TTC549 (cell line): ENCODE data around the gene CLBA1.

Source experiments
- FAIRE-seq: peaks from 2 replicates; lab custom pipeline; 2012; peaks lifted over from hg19 to GRCh38; lab: Jason Lieb, UNC

Gene CLBA1

DNA sequence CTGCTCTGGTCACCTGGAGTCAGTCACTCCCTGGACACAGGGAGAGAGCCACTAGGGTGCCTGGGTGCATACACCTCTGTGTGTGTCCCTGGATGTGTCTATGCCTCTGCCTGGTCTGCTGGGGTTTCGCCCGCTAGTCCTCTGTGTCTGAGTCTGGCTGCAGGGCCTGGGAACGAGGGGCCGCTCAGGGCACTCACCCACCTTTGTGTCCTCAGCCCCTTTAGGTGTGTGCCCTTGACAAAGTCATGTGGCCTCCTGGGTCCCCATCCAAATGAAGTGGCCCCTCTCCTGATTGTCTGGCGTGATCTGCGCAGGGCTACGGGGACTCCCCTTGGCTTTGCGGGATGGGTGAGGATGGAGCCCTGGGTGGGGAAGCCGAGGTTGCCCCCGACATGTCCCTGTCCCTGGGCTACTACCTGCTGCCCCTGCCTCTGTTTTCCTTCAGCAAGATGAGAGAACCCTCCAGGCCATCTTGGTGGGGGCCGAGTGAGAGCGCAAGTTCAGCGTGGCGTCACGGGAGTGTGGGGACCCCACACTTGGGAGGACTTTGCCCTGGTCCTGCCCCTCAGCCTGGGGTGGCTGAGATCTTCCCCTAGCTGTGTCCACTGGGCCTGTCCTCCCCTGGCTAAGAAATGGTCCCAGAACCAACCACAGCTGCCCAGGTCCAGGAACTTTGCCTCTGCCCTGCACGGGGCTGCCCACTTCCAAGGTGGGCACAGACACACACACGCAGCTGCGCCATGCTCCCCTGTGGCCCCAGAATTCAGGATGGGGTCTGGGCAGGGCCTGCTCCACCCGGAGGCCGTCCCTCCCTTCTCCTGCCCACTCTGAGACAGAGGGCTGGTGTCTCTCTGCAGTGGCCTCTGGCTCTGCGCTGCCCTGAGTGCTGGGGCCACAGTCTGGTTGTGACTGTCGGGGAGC lies 4.7 kb upstream of the CLBA1 start:
- FAIRE-seq, result no peak

GRCh38 chr14:104981699-104982541 lies 3.7 kb upstream of the CLBA1 start:
- no peak for FAIRE-seq

DNA sequence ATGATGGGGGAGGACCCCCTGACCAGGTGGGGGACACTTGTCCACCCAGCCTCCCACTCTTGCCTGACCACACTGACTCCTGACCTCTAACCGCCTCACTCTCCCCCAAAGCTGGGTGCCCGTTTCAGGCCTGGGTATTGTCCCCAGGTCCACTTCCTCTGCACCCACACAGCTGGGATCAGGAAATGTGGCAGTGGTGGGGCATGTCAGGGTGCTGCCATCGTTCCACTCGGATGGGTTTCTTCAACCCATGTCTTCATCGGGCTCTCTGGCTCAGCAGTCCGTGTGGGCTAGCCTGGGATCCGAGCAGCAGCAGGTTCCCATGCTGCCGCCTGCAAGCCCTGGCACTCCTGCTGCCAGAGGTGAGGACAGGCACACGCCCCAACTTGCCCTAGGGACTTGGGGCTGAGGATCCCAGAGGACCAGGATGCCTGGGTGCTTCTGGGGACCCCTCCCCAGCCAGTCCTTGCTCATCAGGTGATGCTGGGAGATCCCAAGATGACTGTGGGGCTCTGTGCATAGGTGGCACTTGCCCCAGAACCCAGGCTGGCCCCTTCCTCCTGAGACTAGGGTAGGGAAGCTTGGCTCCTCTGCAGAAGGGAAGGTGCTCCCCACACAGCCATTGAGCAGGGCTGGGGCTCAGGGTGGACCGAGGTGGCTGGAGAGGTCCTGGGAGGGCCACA lies 2.9 kb upstream of the CLBA1 start:
- no peak for FAIRE-seq

GRCh38 chr14:104983231-104983721 lies 2.3 kb upstream of the CLBA1 start:
- FAIRE-seq, result no peak

DNA sequence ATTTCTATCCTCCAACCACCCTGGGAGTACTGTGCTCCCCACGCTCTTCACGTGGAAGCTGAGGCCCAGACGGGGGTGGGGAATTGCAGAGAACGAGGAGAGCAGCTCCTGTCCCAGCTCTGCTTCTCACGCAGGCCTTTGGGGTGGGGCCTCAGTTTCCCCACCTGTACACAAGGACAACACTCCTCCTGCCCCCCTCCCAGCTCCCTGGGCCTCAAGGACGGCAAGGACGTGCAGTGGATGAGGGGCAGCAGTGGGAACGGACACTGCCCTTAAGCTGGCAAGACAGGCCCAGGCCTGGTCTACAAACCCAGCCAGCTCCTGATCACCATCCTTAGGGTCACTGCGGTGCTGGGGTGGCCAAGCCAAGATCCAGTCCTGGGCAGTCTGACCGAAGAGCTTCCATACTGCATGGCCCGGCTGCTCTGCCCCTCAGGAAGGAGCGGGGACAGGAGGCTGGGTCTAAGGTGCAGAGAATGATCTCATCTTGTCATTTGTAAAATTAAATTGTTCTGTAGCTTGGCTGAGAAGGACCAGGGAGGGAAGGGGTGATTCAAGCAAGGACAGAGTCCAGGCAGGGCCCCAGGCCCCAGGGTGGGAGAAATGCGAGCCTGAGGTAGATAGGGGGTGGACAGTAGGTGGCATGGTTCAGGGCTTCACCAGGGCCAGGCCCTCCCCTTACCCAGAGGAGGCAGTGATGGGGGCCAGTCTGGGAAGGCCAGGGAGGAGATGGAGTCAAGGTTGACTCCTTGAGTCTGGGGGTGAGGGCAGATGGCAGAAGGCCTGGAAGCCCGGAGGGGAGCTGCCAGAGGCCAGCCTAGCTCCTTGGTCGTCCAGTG lies 1.3 kb upstream of the CLBA1 start:
- no peak for FAIRE-seq

- no peak for FAIRE-seq
Observed at GRCh38 chr14:104986487-104987164, 1.0 kb downstream of the CLBA1 start.

DNA sequence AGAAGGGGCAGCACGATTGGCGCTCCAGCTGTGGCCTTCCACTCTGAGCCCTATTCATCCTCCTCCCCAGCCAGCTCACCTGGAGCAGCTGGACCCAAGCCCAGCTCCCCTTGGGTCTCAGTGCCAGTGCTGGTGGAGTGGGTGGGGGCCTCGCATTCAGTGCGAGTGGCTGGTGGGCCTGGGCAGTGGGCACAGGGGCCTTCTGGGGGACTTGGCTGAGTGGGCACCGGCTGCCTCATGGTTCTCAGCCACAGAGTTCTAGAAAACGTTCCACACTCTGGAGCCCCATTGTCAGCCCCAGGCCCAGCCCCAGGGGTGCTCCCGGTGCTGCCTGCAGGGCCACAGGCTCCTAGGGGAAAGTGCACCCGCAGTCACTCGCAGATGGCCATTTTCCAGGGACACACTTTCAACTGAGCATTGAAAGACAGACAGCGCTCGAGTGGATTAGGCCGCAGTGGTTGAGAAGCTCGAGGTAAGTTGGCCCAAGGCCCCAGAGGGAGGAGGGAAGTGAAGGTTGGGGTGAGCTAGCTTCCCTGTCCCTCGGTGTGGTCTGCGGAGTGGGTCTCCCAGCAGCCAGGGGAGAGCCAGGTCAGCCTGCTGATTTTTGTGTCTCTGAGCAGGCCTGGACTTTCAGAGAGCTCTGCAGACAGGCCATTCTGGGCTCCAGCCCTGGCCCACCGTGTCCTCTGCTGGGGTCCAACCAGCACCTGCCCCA lies 3.8 kb downstream of the CLBA1 start:
- no peak for FAIRE-seq

GRCh38 chr14:104989951-104990303 lies 4.3 kb downstream of the CLBA1 start:
- no peak for FAIRE-seq

- no peak for FAIRE-seq
Observed at GRCh38 chr14:104991896-104992230, 6.3 kb downstream of the CLBA1 start.

DNA sequence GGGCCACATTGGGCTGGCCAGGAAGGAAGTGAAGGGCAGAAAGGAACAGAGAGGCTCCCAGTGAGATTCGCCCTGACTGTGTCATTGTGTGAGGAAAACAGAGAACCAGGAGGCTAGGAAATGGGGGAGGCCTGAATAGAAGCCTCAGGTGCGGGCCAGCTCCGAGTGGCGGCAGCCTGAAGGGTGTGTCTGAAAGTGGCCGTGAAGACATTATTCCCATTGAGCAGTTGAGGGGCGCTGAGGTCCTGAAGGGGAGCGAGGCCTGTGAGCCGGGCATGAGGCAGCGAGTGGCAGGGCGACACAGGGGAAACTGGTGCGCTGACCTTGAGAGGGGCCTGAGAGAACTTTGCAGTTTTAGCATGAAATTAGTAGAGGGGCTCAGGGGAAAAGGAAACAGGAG lies 6.9 kb downstream of the CLBA1 start:
- no peak for FAIRE-seq

GRCh38 chr14:104993306-104993705 lies 7.7 kb downstream of the CLBA1 start:
- no peak for FAIRE-seq

GRCh38 chr14:104993808-104994591 lies 8.4 kb downstream of the CLBA1 start:
- no peak for FAIRE-seq

DNA sequence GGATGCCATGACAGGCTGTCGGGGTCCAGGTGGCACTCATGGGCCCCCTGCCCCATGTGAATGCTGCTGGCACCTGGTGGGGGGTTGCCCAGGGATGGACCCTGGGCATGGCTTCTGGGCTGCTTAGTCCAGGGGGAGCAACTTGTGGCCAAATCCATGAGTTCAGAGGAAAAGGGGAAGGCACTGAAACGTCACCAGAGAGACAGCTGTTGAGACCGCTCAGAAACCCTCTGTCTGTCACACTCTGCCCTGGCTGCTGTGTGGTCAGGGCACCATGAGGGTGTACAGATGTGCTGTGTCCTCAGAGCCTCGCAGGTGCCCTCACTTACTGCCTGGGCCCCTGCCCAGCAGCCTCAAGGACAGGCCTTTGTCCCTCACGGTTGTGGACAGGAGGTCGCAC lies 9.4 kb downstream of the CLBA1 start:
- no peak for FAIRE-seq

DNA sequence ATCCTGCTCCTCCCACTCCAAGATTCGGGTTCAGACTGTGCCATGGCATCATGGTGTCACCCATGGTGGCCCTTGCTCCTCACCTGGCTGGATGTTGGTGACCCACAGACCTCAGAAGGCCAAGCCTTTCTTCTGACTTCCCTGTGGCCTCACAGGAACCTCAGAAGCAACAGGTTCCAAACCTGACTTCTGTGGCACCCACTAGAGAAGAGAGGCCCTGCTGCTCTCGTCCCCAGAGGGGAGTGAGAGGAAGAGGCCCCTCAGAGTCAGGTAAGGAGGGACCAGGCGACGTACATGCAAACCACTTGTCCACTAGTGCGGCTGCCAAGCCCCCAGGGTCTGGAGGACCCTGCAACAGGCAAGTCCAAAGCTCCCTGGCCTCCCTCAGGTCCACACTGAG lies 10.4 kb downstream of the CLBA1 start:
- FAIRE-seq, result no peak

- no peak for FAIRE-seq
Observed at GRCh38 chr14:104996483-104996882, 10.9 kb downstream of the CLBA1 start.

DNA sequence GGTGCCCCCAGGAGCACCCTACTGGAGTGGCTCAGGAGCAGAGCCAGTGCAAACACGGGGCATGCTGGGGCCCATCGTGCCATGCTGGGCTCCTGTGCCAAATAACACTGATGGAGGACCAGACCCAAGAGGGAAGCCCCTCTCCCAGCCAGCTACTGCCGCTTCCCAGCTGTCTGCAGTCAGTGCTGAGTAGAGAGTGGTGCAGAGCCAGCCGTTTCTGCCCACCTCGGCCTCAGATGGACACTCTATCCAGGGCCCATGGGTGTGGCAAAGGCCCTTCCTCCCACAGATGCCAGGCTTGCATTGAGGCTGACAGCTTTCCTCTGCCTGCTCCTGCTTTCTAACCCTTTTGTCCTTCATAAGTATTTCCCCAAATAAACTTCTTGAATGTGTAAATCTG lies 13.2 kb downstream of the CLBA1 start:
- no peak for FAIRE-seq

DNA sequence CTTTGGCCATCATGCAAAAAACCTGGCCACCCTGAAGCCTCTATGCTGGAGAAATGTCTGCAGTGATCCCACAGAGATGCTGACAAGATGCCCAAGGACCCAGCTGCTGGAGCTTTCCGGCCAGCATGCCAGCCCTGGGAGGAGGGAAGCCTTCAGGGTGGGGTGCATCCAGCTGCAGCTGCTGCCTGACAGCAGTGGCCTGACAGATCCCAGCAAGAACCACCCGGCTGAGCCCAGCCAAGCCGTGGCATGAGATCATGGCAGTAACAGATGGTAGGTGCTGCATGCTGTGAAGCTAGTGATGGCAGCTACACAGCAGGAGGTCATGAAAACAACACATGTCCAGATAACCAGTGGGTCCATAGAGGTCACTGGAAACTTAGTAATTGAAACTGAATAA lies 13.8 kb downstream of the CLBA1 start:
- no peak for FAIRE-seq

- no peak for FAIRE-seq
Observed at GRCh38 chr14:105005329-105005928, 19.8 kb downstream of the CLBA1 start.
